Trophoblast cell (in vitro differentiated cells and primary cell): ENCODE results near the gene PRKCE.

Experiments used
- DNase-seq, 2 donors: peaks; one replicate each; pipeline ENCODE4 v3.0.0-alpha.2; 2016
- H2AFZ ChIP-seq: 2 replicates; pipeline ENCODE4 v1.6.1; 2013; ENCODE audit warnings: low read length, moderate library complexity, mild to moderate bottlenecking; ENCODE audit not compliant: insufficient read depth, poor library complexity
- H2AK5ac ChIP-seq: 2 replicates; pipeline ENCODE4 v1.6.1; 2013; ENCODE audit warnings: mild to moderate bottlenecking, low read length
- H2BK120ac ChIP-seq: 2 replicates; pipeline ENCODE4 v1.6.1; 2013; ENCODE audit warnings: low read length, mild to moderate bottlenecking, moderate library complexity; ENCODE audit not compliant: insufficient read depth, poor library complexity
- H2BK12ac ChIP-seq: 2 replicates; pipeline ENCODE4 v1.6.1; 2013; ENCODE audit warnings: mild to moderate bottlenecking, low read length, moderate library complexity
- H2BK5ac ChIP-seq: 2 replicates; pipeline ENCODE4 v1.6.1; 2013; ENCODE audit warnings: low read length, low read depth, moderate library complexity, mild to moderate bottlenecking; ENCODE audit not compliant: poor library complexity
- H3K14ac ChIP-seq: 2 replicates; pipeline ENCODE4 v1.6.1; 2013; ENCODE audit warnings: mild to moderate bottlenecking, low read length
- H3K18ac ChIP-seq: 2 replicates; pipeline ENCODE4 v1.6.1; 2013; ENCODE audit warnings: mild to moderate bottlenecking, low read length
- H3K23ac ChIP-seq: 2 replicates; pipeline ENCODE4 v1.6.1; 2013; ENCODE audit warnings: low read length
- H3K27ac ChIP-seq: 2 replicates; pipeline ENCODE4 v1.5.1; 2013; ENCODE audit warnings: low read depth, mild to moderate bottlenecking, inconsistent platforms, low read length, moderate library complexity
- H3K27me3 ChIP-seq: 2 replicates; pipeline ENCODE4 v1.6.1; 2013; ENCODE audit warnings: inconsistent platforms, mild to moderate bottlenecking, low read length, moderate library complexity; ENCODE audit not compliant: insufficient read depth
- H3K36me3 ChIP-seq, 2 experiments: 1 replicate in 1 of 2; 2 replicates in 1 of 2; pipeline ENCODE4 v1.6.1; 2013; ENCODE audit warnings: low read length in 2 of 2, mild to moderate bottlenecking in 2 of 2, moderate library complexity in 1 of 2; ENCODE audit not compliant: insufficient read depth in 2 of 2, control insufficient read depth in 1 of 2
- H3K4ac ChIP-seq: 2 replicates; pipeline ENCODE4 v1.6.1; 2013; ENCODE audit warnings: low read depth, mild to moderate bottlenecking, low read length, moderate library complexity
- H3K4me1 ChIP-seq, 2 experiments: 1 replicate in 1 of 2; 2 replicates in 1 of 2; pipeline ENCODE4 v1.6.1; 2013; ENCODE audit warnings: low read length in 2 of 2, mild to moderate bottlenecking in 2 of 2, moderate library complexity in 1 of 2; ENCODE audit not compliant: insufficient read depth in 2 of 2, control insufficient read depth in 1 of 2
- H3K4me2 ChIP-seq: 2 replicates; pipeline ENCODE4 v1.6.1; 2013; ENCODE audit warnings: inconsistent platforms, mild to moderate bottlenecking, low read length, moderate library complexity
- H3K4me3 ChIP-seq: 2 replicates; pipeline ENCODE4 v1.5.1; 2013; ENCODE audit warnings: mild to moderate bottlenecking, low read depth, low read length, inconsistent platforms
- H3K79me1 ChIP-seq: one replicate; pipeline ENCODE4 v1.6.1; 2013; ENCODE audit warnings: low read length
- H3K79me2 ChIP-seq: 2 replicates; pipeline ENCODE4 v1.6.1; 2013; ENCODE audit warnings: low read length, mild to moderate bottlenecking; ENCODE audit not compliant: control insufficient read depth, insufficient read depth, poor library complexity
- H3K9ac ChIP-seq: 2 replicates; pipeline ENCODE4 v1.6.1; 2013; ENCODE audit warnings: mild to moderate bottlenecking, low read length
- H3K9me3 ChIP-seq: 2 replicates; pipeline ENCODE4 v1.6.1; 2013; ENCODE audit warnings: low read depth, mild to moderate bottlenecking, control low read depth, inconsistent platforms, low read length; ENCODE audit not compliant: insufficient read depth
- H4K12ac ChIP-seq: 2 replicates; pipeline ENCODE4 v1.6.1; 2013; ENCODE audit warnings: low read depth, mild to moderate bottlenecking, low read length, moderate library complexity
- H4K8ac ChIP-seq: 2 replicates; pipeline ENCODE4 v1.6.1; 2013; ENCODE audit warnings: low read depth, mild to moderate bottlenecking, low read length, moderate library complexity
- H4K91ac ChIP-seq: one replicate; pipeline ENCODE4 v1.6.1; 2013; ENCODE audit warnings: low read depth, mild to moderate bottlenecking, low read length, moderate library complexity
- WGBS: extraction: QIAGEN DNeasy Blood & Tissue Kit; methylation state at CpG from one replicate; pipeline ENCODE4 v1.1.7; 2013; ENCODE audit warnings: missing lambda C conversion rate; ENCODE audit not compliant: insufficient read length, insufficient coverage; ENCODE audit errors: extremely low coverage; 5-methylcytosine and 5-hydroxymethylcytosine counted together

The PRKCE gene

GRCh38 chr2:45653122-45653913 is 1.8 kb downstream of the PRKCE start:
- Histone ChIP-seq H4K8ac (no peak overlapping the region), H3K4ac (no peak overlapping the region), H3K9me3 (no peaks in the 10 kb centered on the region), H3K27ac (no peak overlapping the region), H4K12ac (no peak overlapping the region), H2BK12ac (no peak overlapping the region), H3K79me1 (peaks cover 12% of the 10 kb centered on the region), H3K4me3 (no peak overlapping the region), H3K18ac (no peak overlapping the region), H2AK5ac (no peak overlapping the region), H3K4me1 (peaks cover 7 to 14% of the 10 kb centered on the region in 2 experiments), H3K9ac (no peak overlapping the region), H2BK5ac (no peak overlapping the region), H2BK120ac (no peak overlapping the region), H3K27me3 (peaks cover 9% of the 10 kb centered on the region), H2AFZ (no peak overlapping the region), H3K14ac (no peak overlapping the region), H3K36me3 (no peaks in the 10 kb centered on the region), H4K91ac (no peak overlapping the region), H3K4me2 (no peak overlapping the region), H3K23ac (no peak overlapping the region), H3K79me2 (no peaks in the 10 kb centered on the region)
- WGBS, result no CpG with 5 or more reads among the region's 5 CpGs
- no peak for DNase-seq

GRCh38 chr2:45654250-45654649 is 2.8 kb downstream of the PRKCE start:
- Histone ChIP-seq H2BK12ac (no peak overlapping the region), H3K18ac (no peak overlapping the region), H3K4me3 (no peak overlapping the region), H4K91ac (no peak overlapping the region), H3K27me3 (peaks cover 9% of the 10 kb centered on the region), H3K79me1 (peaks cover 12% of the 10 kb centered on the region), H3K27ac (no peak overlapping the region), H3K23ac (no peak overlapping the region), H3K79me2 (no peaks in the 10 kb centered on the region), H3K9ac (no peak overlapping the region), H3K4ac (no peak overlapping the region), H3K4me1 (peaks cover 7 to 13% of the 10 kb centered on the region in 2 experiments), H3K14ac (no peak overlapping the region), H4K8ac (no peak overlapping the region), H4K12ac (no peak overlapping the region), H2AK5ac (no peak overlapping the region), H3K9me3 (no peaks in the 10 kb centered on the region), H3K4me2 (no peak overlapping the region), H3K36me3 (no peaks in the 10 kb centered on the region), H2BK120ac (no peak overlapping the region), H2AFZ (no peak overlapping the region), H2BK5ac (no peak overlapping the region)
- no CpG with 5 or more reads among the region's 3 CpGs for WGBS
- DNase-seq, result no peak

GRCh38 chr2:45661828-45662227 is 10.4 kb downstream of the PRKCE start:
- Histone ChIP-seq H3K4me1 (peaks cover 0 to 2% of the 10 kb centered on the region in 2 experiments), H3K27me3 (no peaks in the 10 kb centered on the region), H3K23ac (no peak overlapping the region), H3K27ac (no peak overlapping the region), H3K36me3 (no peaks in the 10 kb centered on the region), H3K4me2 (no peak overlapping the region), H2AFZ (no peak overlapping the region), H4K91ac (no peak overlapping the region), H2BK12ac (no peak overlapping the region), H3K4ac (no peak overlapping the region), H2BK5ac (no peak overlapping the region), H3K9ac (no peak overlapping the region), H3K9me3 (no peaks in the 10 kb centered on the region), H3K14ac (no peak overlapping the region), H3K79me1 (no peaks in the 10 kb centered on the region), H4K8ac (no peak overlapping the region), H3K79me2 (no peaks in the 10 kb centered on the region), H3K18ac (no peak overlapping the region), H2AK5ac (no peak overlapping the region), H3K4me3 (no peak overlapping the region), H2BK120ac (no peak overlapping the region), H4K12ac (no peak overlapping the region)
- WGBS, result no CpG with 5 or more reads among the region's 2 CpGs
- DNase-seq, result no peak

- H4K8ac ChIP-seq, result no peak overlapping the region
- no peak overlapping the region for H3K18ac ChIP-seq
- no CpG with 5 or more reads among the region's 2 CpGs for WGBS
These were observed 13.3 kb downstream of the PRKCE start for GRCh38 chr2:45664635-45665261.

More at GRCh38 chr2:45664635-45665261, 13.3 kb downstream of the PRKCE start:
- H3K27me3 ChIP-seq, result no peaks in the 10 kb centered on the region
- H3K4ac ChIP-seq, result no peak overlapping the region
- no peaks in the 10 kb centered on the region for H3K4me1 ChIP-seq
- no peaks in the 10 kb centered on the region for H3K36me3 ChIP-seq
- H2BK120ac ChIP-seq, result no peak overlapping the region
- no peak for DNase-seq
- H3K4me3 ChIP-seq, result no peak overlapping the region
- H3K9me3 ChIP-seq, result no peaks in the 10 kb centered on the region
- no peak overlapping the region for H2BK5ac ChIP-seq
- no peaks in the 10 kb centered on the region for H3K79me1 ChIP-seq
- H3K4me2 ChIP-seq, result no peak overlapping the region
- no peak overlapping the region for H3K9ac ChIP-seq
- no peak overlapping the region for H2AK5ac ChIP-seq
- no peak overlapping the region for H2AFZ ChIP-seq
- no peaks in the 10 kb centered on the region for H3K79me2 ChIP-seq
- no peak overlapping the region for H3K14ac ChIP-seq
- H4K12ac ChIP-seq, result no peak overlapping the region
- no peak overlapping the region for H3K27ac ChIP-seq
- H3K23ac ChIP-seq, result no peak overlapping the region
- H2BK12ac ChIP-seq, result no peak overlapping the region
- H4K91ac ChIP-seq, result no peak overlapping the region
